Body of pancreas (tissue), 4 donors: ENCODE measurements around the gene STYK1.
"Not testable (repeated sequence)": the region's sequence is repeated elsewhere in the genome, so short reads cannot be mapped to it uniquely, and the experiment has no call there.

Experiments used
- CTCF ChIP-seq, 7 experiments: fragments of 450-650 bp in 4 of 7; fragments of 200-600 bp in 3 of 7; sonication (generic) in 3 of 7; IDR thresholded peaks; one replicate each; pipeline ENCODE4 v1.5.1; 2016 to 2019; ENCODE audit warnings: antibody characterized with exemption in 7 of 7
- POLR2A ChIP-seq, 3 donors: fragments of 450-650 bp; IDR thresholded peaks; one replicate each; pipeline ENCODE4 v1.6.1; 2016; ENCODE audit warnings: antibody characterized with exemption in 3 of 3, mild to moderate bottlenecking in 2 of 3

DNA sequence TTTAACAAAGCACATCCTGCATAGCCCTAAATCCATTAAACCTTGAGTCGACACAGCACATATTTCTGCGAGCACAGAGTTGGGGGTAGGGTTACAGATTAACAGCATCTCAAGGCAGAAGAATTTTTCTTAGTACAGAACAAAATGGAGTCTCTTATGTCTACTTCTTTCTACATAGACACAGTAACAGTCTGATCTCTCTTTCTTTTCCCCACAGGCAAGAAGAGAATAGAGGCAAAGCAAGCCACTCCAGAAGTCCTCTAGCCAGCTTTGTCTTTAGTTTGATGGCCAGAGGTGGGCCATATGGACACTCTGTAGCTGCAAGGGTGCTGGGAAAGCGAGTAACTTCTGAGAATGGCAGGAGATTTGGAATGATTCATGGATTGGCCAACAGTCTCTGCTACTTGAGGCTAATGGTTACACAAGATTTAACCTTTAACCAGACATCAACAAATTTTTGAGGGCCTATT lies 101.8 kb downstream of the STYK1 start:
- not testable (repeated sequence) for TF ChIP-seq CTCF, POLR2A (IDR thresholded peaks at IDR 0.05)
